Natural killer cell (primary cell): ENCODE results near the gene UXS1. TPM values are rescaled to one million over a fixed set of nuclear protein-coding genes. Genes with fewer than 3 reads are reported as not detected.

Experiments used
- ATAC-seq, 3 donors: fragments of 150-1000 bp in 2 of 3; fragments of 200-7000 bp in 1 of 3; cut with Tn5 transposase; 1 replicate in 1 of 3; 2 replicates in 2 of 3; pipeline ENCODE4 v1.10.0; 2021; ENCODE audit warnings: mild to moderate bottlenecking in 2 of 3, moderate library complexity in 2 of 3
- DNase-seq, 2 donors: peaks; one replicate each; pipeline versions ENCODE4 v3.0.0 to v3.0.0-alpha.2; 2013 to 2021; ENCODE audit warnings: mixed read lengths in 1 of 2
- H3K27ac ChIP-seq: one replicate; pipeline ENCODE4 v1.5.1; 2013; ENCODE audit warnings: mild to moderate bottlenecking, low read length
- H3K27me3 ChIP-seq: one replicate; pipeline ENCODE4 v1.6.1; 2013; ENCODE audit warnings: low read length; ENCODE audit not compliant: control insufficient read depth, insufficient read depth
- H3K36me3 ChIP-seq: one replicate; pipeline ENCODE4 v1.6.1; 2013; ENCODE audit warnings: low read length; ENCODE audit not compliant: control insufficient read depth, insufficient read depth
- H3K4me1 ChIP-seq: one replicate; pipeline ENCODE4 v1.6.1; 2013; ENCODE audit warnings: low read length; ENCODE audit not compliant: control insufficient read depth, insufficient read depth
- H3K4me3 ChIP-seq: one replicate; pipeline ENCODE4 v1.5.1; 2013; ENCODE audit warnings: low read length
- H3K9me3 ChIP-seq: one replicate; pipeline ENCODE4 v1.6.1; 2013; ENCODE audit warnings: low read length; ENCODE audit not compliant: control insufficient read depth, insufficient read depth
- H3K27ac Mint-ChIP-seq, 2 donors: one replicate each; pipeline ENCODE4 v1.8.0; 2022; ENCODE audit warnings: mild to moderate bottlenecking in 2 of 2, mixed read lengths in 2 of 2, moderate library complexity in 1 of 2
- H3K27me3 Mint-ChIP-seq, 2 donors: one replicate each; pipeline ENCODE4 v1.8.0; 2022; ENCODE audit warnings: low read depth in 2 of 2, mixed read lengths in 2 of 2
- H3K36me3 Mint-ChIP-seq: one replicate; pipeline ENCODE4 v1.8.0; 2022; ENCODE audit warnings: mixed read lengths
- H3K4me1 Mint-ChIP-seq, 2 donors: one replicate each; pipeline ENCODE4 v1.8.0; 2022; ENCODE audit warnings: mixed read lengths in 2 of 2
- H3K4me3 Mint-ChIP-seq: one replicate; pipeline ENCODE4 v1.8.0; 2022; ENCODE audit warnings: mild to moderate bottlenecking, moderate library complexity, mixed read lengths
- H3K9me3 Mint-ChIP-seq, 2 donors: one replicate each; pipeline ENCODE4 v1.8.0; 2022; ENCODE audit warnings: mixed read lengths in 2 of 2
- CTCF ChIP-seq: fragments of 200-600 bp; IDR thresholded peaks from one replicate; pipeline ENCODE4 v1.8.0; 2022; ENCODE audit warnings: antibody characterized with exemption
- WGBS: methylation state at CpG from one replicate; pipeline ENCODE4 v1.1.7; 2013; ENCODE audit warnings: missing lambda C conversion rate; ENCODE audit not compliant: insufficient coverage; 5-methylcytosine and 5-hydroxymethylcytosine counted together
- intact Hi-C: fragments of 100-400 bp; cut with micrococcal nuclease; formaldehyde crosslinking; loops from one replicate; pipeline ENCODE4 v1.14.2; 2022
- total RNA-seq, 4 donors: library from RNA; stranded (reverse); fragments of 120-200 nt in 1 of 4; gene quantifications; one replicate each; pipeline versions ENCODE4 v1.2.3 to v1.2.4, GENCODE V29; 2013 to 2022

Gene UXS1
- total RNA-seq, 3 donors from 2014 or later (not counting 1 experiment from before 2014, with no cell fraction given), result 36.3 to 60.4 (median 37.5) TPM

GRCh38 chr2:106057206-106057605 lies 136.9 kb downstream of the UXS1 start:
- Histone ChIP-seq H3K9me3 (no peaks in the 10 kb centered on the region), H3K27me3 (no peaks in the 10 kb centered on the region), H3K27ac (no peak overlapping the region), H3K4me3 (no peak overlapping the region), H3K36me3 (no peaks in the 10 kb centered on the region), H3K4me1 (peaks cover 33% of the 10 kb centered on the region)
- peak in 2 of 3 donors; percentile 31 to 52 for ATAC-seq
- H3K27me3 Mint-ChIP-seq, result peaks cover 0 to 2% of the 10 kb centered on the region in 2 donors
- H3K27ac Mint-ChIP-seq, result no peak overlapping the region
- intact Hi-C loops, result no loop called here
- no peaks in the 10 kb centered on the region for H3K36me3 Mint-ChIP-seq
- H3K9me3 Mint-ChIP-seq, result no peaks in the 10 kb centered on the region
- H3K4me3 Mint-ChIP-seq, result no peak overlapping the region
- peaks cover 35 to 39% of the 10 kb centered on the region in 2 donors for H3K4me1 Mint-ChIP-seq
- TF ChIP-seq CTCF, result no peak
- peak in 1 of 2 donors; percentile 60 for DNase-seq
- WGBS, result 49% methylated on average over 4 of the region's 4 CpGs

GRCh38 chr2:106054880-106055655 lies 139.0 kb downstream of the UXS1 start:
- Mint-ChIP-seq H3K36me3 (no peaks in the 10 kb centered on the region), H3K9me3 (no peaks in the 10 kb centered on the region), H3K27me3 (peaks cover 0 to 3% of the 10 kb centered on the region in 2 donors), H3K4me3 (no peak overlapping the region), H3K27ac (no peak overlapping the region), H3K4me1 (peaks cover 35 to 39% of the 10 kb centered on the region in 2 donors)
- DNase-seq (peak in 1 of 2 donors; percentile 48), ATAC-seq (no peak)
- Histone ChIP-seq H3K27ac (no peak overlapping the region), H3K36me3 (no peaks in the 10 kb centered on the region), H3K9me3 (no peaks in the 10 kb centered on the region), H3K4me3 (no peak overlapping the region), H3K27me3 (no peaks in the 10 kb centered on the region), H3K4me1 (peaks cover 33% of the 10 kb centered on the region)
- 83% methylated on average over 12 of the region's 12 CpGs for whole genome bisulfite sequencing
- intact Hi-C loops, result no loop called here
- no peak for TF ChIP-seq CTCF

GRCh38 chr2:106054321-106054720 lies 139.8 kb downstream of the UXS1 start:
- Histone ChIP-seq H3K36me3 (no peaks in the 10 kb centered on the region), H3K4me1 (peaks cover 31% of the 10 kb centered on the region), H3K9me3 (no peaks in the 10 kb centered on the region), H3K27ac (no peak overlapping the region), H3K4me3 (no peak overlapping the region), H3K27me3 (no peaks in the 10 kb centered on the region)
- Mint-ChIP-seq H3K27me3 (peaks cover 0 to 3% of the 10 kb centered on the region in 2 donors), H3K4me1 (peaks cover 35 to 38% of the 10 kb centered on the region in 2 donors), H3K36me3 (no peaks in the 10 kb centered on the region), H3K9me3 (no peaks in the 10 kb centered on the region), H3K4me3 (no peak overlapping the region), H3K27ac (no peak overlapping the region)
- ATAC-seq (no peak), DNase-seq (no peak)
- whole genome bisulfite sequencing, result 91% methylated on average over 7 of the region's 9 CpGs
- intact Hi-C loops, result no loop called here
- TF ChIP-seq CTCF, result no peak
